Pancreas (tissue), 10 donors: Measurements from ENCODE around the gene COPS8. TPM values are rescaled to one million over a fixed set of nuclear protein-coding genes. Genes with fewer than 3 reads are reported as not detected.

Experiments used
- ATAC-seq, 4 donors: fragments of 200-7000 bp; cut with Tn5 transposase; one replicate each; pipeline versions ENCODE4 v1.8.0 to v1.9.1; 2020; ENCODE audit warnings: mild to moderate bottlenecking in 4 of 4, moderate library complexity in 4 of 4
- DNase-seq, 6 donors: peaks; one replicate each; pipeline ENCODE4 v3.0.0-alpha.2; 2020
- FAIRE-seq: peaks from 2 replicates; lab custom pipeline; 2012; peaks lifted over from hg19 to GRCh38; lab: Jason Lieb, UNC
- H3K27ac ChIP-seq, 4 donors: fragments of 200-600 bp; sonication (generic); 1 replicate in 3 of 4; 2 replicates in 1 of 4; pipeline versions ENCODE4 v1.5.0 to v1.8.0; 2020
- H3K27me3 ChIP-seq, 4 donors: fragments of 200-600 bp; one replicate each; pipeline ENCODE4 v1.8.0; 2021
- H3K36me3 ChIP-seq, 3 donors: fragments of 200-600 bp; sonication (generic) in 1 of 3; one replicate each; pipeline versions ENCODE4 v1.5.0 to v1.8.0; 2020 to 2021
- H3K4me1 ChIP-seq, 3 donors: fragments of 200-600 bp; one replicate each; pipeline ENCODE4 v1.8.0; 2021
- H3K4me3 ChIP-seq, 4 donors: fragments of 200-600 bp; sonication (generic) in 2 of 4; one replicate each; pipeline versions ENCODE4 v1.5.0 to v1.8.0; 2020 to 2021
- H3K9me3 ChIP-seq, 4 donors: fragments of 200-600 bp; one replicate each; pipeline ENCODE4 v1.8.0; 2021
- CTCF ChIP-seq, 4 donors: fragments of 200-600 bp; sonication (generic) in 3 of 4; IDR thresholded peaks; one replicate each; pipeline versions ENCODE4 v1.5.0 to v1.8.0; 2021; ENCODE audit warnings: antibody characterized with exemption in 4 of 4
- WGBS, 2 donors: extraction: QIAGEN DNeasy Blood & Tissue Kit; methylation state at CpG; one replicate each; pipeline ENCODE4 v1.1.7; 2013; 5-methylcytosine and 5-hydroxymethylcytosine counted together
- intact Hi-C, 3 donors: fragments of 100-400 bp; cut with DNase I; formaldehyde crosslinking; loops; one replicate each; pipeline versions ENCODE4 v1.11.1 to v1.14.2; 2022
- polyA plus RNA-seq, 2 donors: library from polyadenylated mRNA; stranded (reverse); fragments of 200-250 nt; gene quantifications; one replicate each; pipeline ENCODE4 v1.2.3, GENCODE V29; 2013
- total RNA-seq, 6 donors: library from RNA; stranded (reverse); fragmentation: NEBNext Ultra II Directional in 4 of 6; extraction: Animal tissue kit (Norgen Biotek cat#: 25700) in 4 of 6; gene quantifications; one replicate each; pipeline versions ENCODE4 v1.2.1 to v1.2.4, GENCODE V29; 2021 to 2023
- donor health status: healthy with polysubstance abuse.
- donor health status: DM: no; HTN: no; CAD: no; lungs with moderate emphysema.
- donor health status: DM: no; HTN: no; CAD: no.
- donor health status: control.
- donor health status: control.
- donor health status: Bipolar disorder and iron deficiency.
- donor health status: DM: yes; HTN: yes; CAD: no.
- donor health status: DM: no; HTN: no; CAD: no.
- donor health status: DM: no; HTN: no; CAD: no.
- donor health status: DM: yes; HTN: yes; CAD: no.

COPS8 gene
- total and polyA plus RNA-seq, 8 donors, result 7.9 to 24.1 (median 12.8) TPM

DNA sequence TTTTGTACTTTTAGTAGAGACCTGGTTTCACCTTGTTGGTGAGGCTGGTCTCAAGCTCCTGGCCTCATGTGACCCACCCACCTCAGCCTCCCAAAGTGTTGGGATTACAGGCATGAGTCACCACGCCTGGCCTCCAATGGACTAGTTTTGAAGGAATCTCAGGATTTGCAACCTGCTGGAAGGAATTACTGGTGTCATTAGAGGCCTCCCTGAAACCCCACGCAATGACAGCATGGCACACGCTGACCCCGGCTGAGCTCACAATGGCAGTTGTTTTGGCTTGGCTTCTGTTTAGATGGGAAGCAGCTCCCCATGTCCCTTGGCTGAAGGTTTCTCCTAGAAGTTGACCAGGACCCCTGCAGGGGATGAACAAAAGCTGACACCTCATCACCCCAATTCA is 23.1 kb upstream of the COPS8 start:
- WGBS, 2 donors, result 88 to 89% methylated on average over 4 of the region's 4 CpGs

GRCh38 chr2:237064203-237065070 is 21.3 kb upstream of the COPS8 start:
- no peak for ATAC-seq
- Histone ChIP-seq H3K9me3 (no peaks in the 10 kb centered on the region), H3K36me3 (no peaks in the 10 kb centered on the region), H3K27me3 (no peaks in the 10 kb centered on the region), H3K27ac (no peak overlapping the region), H3K4me1 (peaks cover 0 to 5% (median 3%) of the 10 kb centered on the region in 3 donors), H3K4me3 (no peak overlapping the region)
- intact Hi-C loops, result loop anchor here (5.0 to 10.0 kb wide), 2 partner anchors 712 to 720 kb away; no protein-coding TSS in a partner anchor
- 67 to 71% methylated on average over 24 of the region's 24 CpGs for WGBS, 2 donors
- no peak for DNase-seq
- FAIRE-seq, result no peak
- no peak for TF ChIP-seq CTCF (IDR thresholded peaks at IDR 0.05)

More for the DNA sequence above, 23.1 kb upstream of the COPS8 start:
- H3K4me3 ChIP-seq, result no peak overlapping the region
- FAIRE-seq, result no peak
- no peak for TF ChIP-seq CTCF (IDR thresholded peaks at IDR 0.05)
- no peaks in the 10 kb centered on the region for H3K9me3 ChIP-seq
- ATAC-seq, result no peak
- peaks cover 0 to 5% (median 3%) of the 10 kb centered on the region in 3 donors for H3K4me1 ChIP-seq
- DNase-seq, result no peak
- H3K36me3 ChIP-seq, result no peaks in the 10 kb centered on the region
- intact Hi-C loops, result loop anchor here (5.0 to 10.0 kb wide), 2 partner anchors 710 to 718 kb away; no protein-coding TSS in a partner anchor
- no peaks in the 10 kb centered on the region for H3K27me3 ChIP-seq
- H3K27ac ChIP-seq, result no peak overlapping the region

DNA sequence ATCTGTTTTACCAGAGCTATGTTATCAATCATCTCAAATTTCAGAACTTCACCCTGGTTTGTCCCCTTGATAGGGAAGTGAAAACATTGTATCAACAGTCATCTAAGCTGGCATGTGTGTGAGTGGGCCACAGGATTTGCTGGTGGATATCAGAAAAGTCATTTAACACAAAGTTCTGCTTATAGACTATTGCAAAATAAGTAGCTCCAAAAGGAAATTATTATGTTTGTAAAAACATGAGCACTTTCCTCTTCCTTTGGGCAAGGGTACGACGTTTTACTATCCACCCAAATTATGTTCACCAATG is 20.7 kb upstream of the COPS8 start:
- no peak for TF ChIP-seq CTCF (IDR thresholded peaks at IDR 0.05)
- H3K4me3 ChIP-seq, result no peak overlapping the region
- no peaks in the 10 kb centered on the region for H3K9me3 ChIP-seq
- intact Hi-C loops, result loop anchor here in 1 of 3 donors (10.0 kb wide), 1 partner anchor 720 kb away; no protein-coding TSS in a partner anchor
- H3K4me1 ChIP-seq, result peaks cover 0 to 5% (median 3%) of the 10 kb centered on the region in 3 donors
- 72 to 73% methylated on average over 2 of the region's 2 CpGs for WGBS, 2 donors
- FAIRE-seq (no peak), DNase-seq (no peak), ATAC-seq (no peak)
- no peaks in the 10 kb centered on the region for H3K27me3 ChIP-seq
- H3K36me3 ChIP-seq, result no peaks in the 10 kb centered on the region
- no peak overlapping the region for H3K27ac ChIP-seq

DNA sequence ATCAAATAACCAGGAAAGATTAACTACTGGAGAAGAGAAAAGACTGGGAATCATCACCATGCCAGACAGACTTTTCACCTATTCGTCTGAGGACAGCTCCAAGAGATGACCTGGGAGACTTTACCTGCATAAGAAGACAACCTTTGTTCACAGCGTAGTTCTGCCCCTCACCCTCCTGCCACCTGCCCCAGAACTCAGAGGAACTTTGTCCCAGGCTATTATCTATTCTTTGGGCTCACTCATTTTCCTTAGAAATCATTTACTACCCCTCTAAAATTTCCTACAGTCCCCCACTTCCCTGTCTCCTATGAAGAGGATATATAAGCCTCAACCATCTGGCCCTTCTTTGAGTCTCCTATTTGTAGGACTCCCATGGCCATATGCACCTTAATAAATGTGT is 19.3 kb upstream of the COPS8 start:
- TF ChIP-seq CTCF (IDR thresholded peaks at IDR 0.05), result no peak
- DNase-seq (no peak), FAIRE-seq (no peak), ATAC-seq (no peak)
- Histone ChIP-seq H3K4me1 (no peaks in the 10 kb centered on the region), H3K27ac (no peak overlapping the region), H3K27me3 (no peaks in the 10 kb centered on the region), H3K4me3 (no peak overlapping the region), H3K9me3 (no peaks in the 10 kb centered on the region), H3K36me3 (no peaks in the 10 kb centered on the region)
- intact Hi-C loops, result loop anchor here in 1 of 3 donors (10.0 kb wide), 1 partner anchor 722 kb away; no protein-coding TSS in a partner anchor
- WGBS, 2 donors, result 80 to 85% methylated on average over 2 of the region's 2 CpGs
